ENCODE data around the gene ADGRG2.

DNA sequence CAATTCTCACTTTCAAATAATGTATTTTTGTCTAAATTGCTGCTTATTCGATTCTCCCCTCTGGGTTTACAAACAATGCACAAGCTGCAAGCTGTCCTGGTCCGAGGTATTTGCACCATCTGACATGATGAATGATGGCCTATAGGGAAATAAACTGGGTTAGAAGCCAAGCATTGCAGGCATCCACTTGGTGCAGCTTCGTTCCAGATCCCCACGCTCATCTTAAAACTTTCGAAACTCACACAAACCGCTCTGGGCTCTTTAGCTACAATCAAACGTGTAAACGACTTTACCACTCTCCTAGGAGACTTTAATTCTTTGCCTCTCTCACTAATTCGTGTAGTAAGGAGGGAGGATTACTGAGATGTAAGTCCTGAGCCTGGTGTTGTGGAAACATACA, 157.4 kb downstream of the ADGRG2 start:
- no peak for TF ChIP-seq CTCF (IDR thresholded peaks at IDR 0.05; ENCODE audit: insufficient read depth, low read length)
- no peak for TF ChIP-seq POLR2AphosphoS5 (IDR thresholded peaks at IDR 0.05; ENCODE audit: low read depth)
- TF ChIP-seq, protein P1, sequence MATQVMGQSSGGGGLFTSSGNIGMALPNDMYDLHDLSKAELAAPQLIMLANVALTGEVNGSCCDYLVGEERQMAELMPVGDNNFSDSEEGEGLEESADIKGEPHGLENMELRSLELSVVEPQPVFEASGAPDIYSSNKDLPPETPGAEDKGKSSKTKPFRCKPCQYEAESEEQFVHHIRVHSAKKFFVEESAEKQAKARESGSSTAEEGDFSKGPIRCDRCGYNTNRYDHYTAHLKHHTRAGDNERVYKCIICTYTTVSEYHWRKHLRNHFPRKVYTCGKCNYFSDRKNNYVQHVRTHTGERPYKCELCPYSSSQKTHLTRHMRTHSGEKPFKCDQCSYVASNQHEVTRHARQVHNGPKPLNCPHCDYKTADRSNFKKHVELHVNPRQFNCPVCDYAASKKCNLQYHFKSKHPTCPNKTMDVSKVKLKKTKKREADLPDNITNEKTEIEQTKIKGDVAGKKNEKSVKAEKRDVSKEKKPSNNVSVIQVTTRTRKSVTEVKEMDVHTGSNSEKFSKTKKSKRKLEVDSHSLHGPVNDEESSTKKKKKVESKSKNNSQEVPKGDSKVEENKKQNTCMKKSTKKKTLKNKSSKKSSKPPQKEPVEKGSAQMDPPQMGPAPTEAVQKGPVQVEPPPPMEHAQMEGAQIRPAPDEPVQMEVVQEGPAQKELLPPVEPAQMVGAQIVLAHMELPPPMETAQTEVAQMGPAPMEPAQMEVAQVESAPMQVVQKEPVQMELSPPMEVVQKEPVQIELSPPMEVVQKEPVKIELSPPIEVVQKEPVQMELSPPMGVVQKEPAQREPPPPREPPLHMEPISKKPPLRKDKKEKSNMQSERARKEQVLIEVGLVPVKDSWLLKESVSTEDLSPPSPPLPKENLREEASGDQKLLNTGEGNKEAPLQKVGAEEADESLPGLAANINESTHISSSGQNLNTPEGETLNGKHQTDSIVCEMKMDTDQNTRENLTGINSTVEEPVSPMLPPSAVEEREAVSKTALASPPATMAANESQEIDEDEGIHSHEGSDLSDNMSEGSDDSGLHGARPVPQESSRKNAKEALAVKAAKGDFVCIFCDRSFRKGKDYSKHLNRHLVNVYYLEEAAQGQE (IDR thresholded peaks at IDR 0.05; ENCODE audit: insufficient replicate concordance, low read depth), result no peak
